HEK293 (cell line): ENCODE results near the gene CTCF.

Experiments used
- CTCF ChIA-PET: fragments of 350-600 bp; formaldehyde crosslinking; extraction: SDS; loops from one replicate; lab custom pipeline; 2021; ENCODE audit warnings: antibody characterized with exemption; lab: Yijun Ruan, JAX
- POLR2A ChIA-PET: fragments of 300-600 bp; formaldehyde crosslinking; extraction: SDS; loops from one replicate; lab custom pipeline; 2020; ENCODE audit warnings: antibody characterized with exemption, inconsistent platforms; lab: Yijun Ruan, JAX
- H3K27ac ChIP-seq: fragments of 200-500 bp; sonication (Bioruptor generic); 2 replicates; pipeline ENCODE4 v1.5.1; 2014; ENCODE audit warnings: low read depth, low read length, control low read depth, inconsistent platforms; ENCODE audit errors: extremely low read depth
- H3K36me3 ChIP-seq, 2 experiments: fragments of 200-500 bp in 1 of 2; sonication (Bioruptor generic) in 1 of 2; 1 replicate in 1 of 2; 2 replicates in 1 of 2; pipeline ENCODE4 v1.5.1; 2014 to 2017; ENCODE audit warnings: inconsistent platforms in 2 of 2, low read length in 2 of 2; ENCODE audit not compliant: control insufficient read depth in 2 of 2, insufficient read depth in 1 of 2
- H3K4me1 ChIP-seq: fragments of 200-500 bp; sonication (Bioruptor generic); 2 replicates; pipeline ENCODE4 v1.5.1; 2014; ENCODE audit warnings: mild to moderate bottlenecking, low read length, inconsistent platforms; ENCODE audit not compliant: control insufficient read depth, insufficient read depth
- H3K4me3 ChIP-seq: 2 replicates; pipeline ENCODE4 v1.5.1; 2011; ENCODE audit warnings: low read depth, mild to moderate bottlenecking, control low read depth, low read length, moderate library complexity
- H3K9me3 ChIP-seq: fragments of 200-500 bp; sonication (Bioruptor generic); 2 replicates; pipeline ENCODE4 v1.5.1; 2014; ENCODE audit warnings: low read depth, low read length, inconsistent platforms; ENCODE audit not compliant: control insufficient read depth, insufficient read depth
- EGR2 ChIP-seq: fragments of 450-650 bp; formaldehyde crosslinking; IDR thresholded peaks from 2 replicates; pipeline ENCODE4 v1.5.1; 2016; ENCODE audit warnings: low read depth, missing biosample characterization, missing genetic modification characterization
- GFI1B ChIP-seq: fragments of 450-650 bp; formaldehyde crosslinking; IDR thresholded peaks from 2 replicates; pipeline ENCODE4 v1.5.1; 2016; ENCODE audit warnings: missing biosample characterization, missing genetic modification characterization
- MZF1 ChIP-seq: fragments of 450-650 bp; formaldehyde crosslinking; IDR thresholded peaks from 2 replicates; pipeline ENCODE4 v1.5.1; 2017; ENCODE audit warnings: missing biosample characterization, missing genetic modification characterization, borderline replicate concordance
- PRDM1 ChIP-seq: fragments of 450-650 bp; formaldehyde crosslinking; IDR thresholded peaks from 2 replicates; pipeline ENCODE4; 2016; ENCODE audit warnings: missing biosample characterization, missing genetic modification characterization
- SALL2 ChIP-seq: fragments of 450-650 bp; formaldehyde crosslinking; IDR thresholded peaks from 2 replicates; pipeline ENCODE4 v1.5.0; 2017; ENCODE audit warnings: missing biosample characterization, mild to moderate bottlenecking, missing genetic modification characterization, borderline replicate concordance
- SP7 ChIP-seq: fragments of 450-650 bp; formaldehyde crosslinking; IDR thresholded peaks from 2 replicates; pipeline ENCODE4 v1.5.1; 2016; ENCODE audit warnings: missing biosample characterization, missing genetic modification characterization
- ZFP41 ChIP-seq: fragments of 450-650 bp; formaldehyde crosslinking; IDR thresholded peaks from 2 replicates; pipeline ENCODE4 v1.5.1; 2016; ENCODE audit warnings: missing biosample characterization, missing genetic modification characterization, borderline replicate concordance
- ZNF174 ChIP-seq: fragments of 450-650 bp; formaldehyde crosslinking; IDR thresholded peaks from 2 replicates; pipeline ENCODE4 v1.5.0; 2017; ENCODE audit warnings: missing biosample characterization, mild to moderate bottlenecking, missing genetic modification characterization
- ZNF19 ChIP-seq: fragments of 450-650 bp; formaldehyde crosslinking; IDR thresholded peaks from 2 replicates; pipeline ENCODE4; 2016; ENCODE audit warnings: missing biosample characterization, missing genetic modification characterization, low read depth
- ZNF223 ChIP-seq: fragments of 450-650 bp; formaldehyde crosslinking; IDR thresholded peaks from 2 replicates; pipeline ENCODE4 v1.5.1; 2016; ENCODE audit warnings: missing biosample characterization, missing genetic modification characterization
- ZNF24 ChIP-seq: fragments of 450-650 bp; formaldehyde crosslinking; IDR thresholded peaks from 2 replicates; pipeline ENCODE4 v1.5.1; 2016; ENCODE audit warnings: missing biosample characterization, missing genetic modification characterization
- ZNF37A ChIP-seq: fragments of 450-650 bp; IDR thresholded peaks from 2 replicates; pipeline ENCODE4 v1.5.1; 2018; ENCODE audit warnings: missing biosample characterization, missing genetic modification characterization
- ZNF561 ChIP-seq: fragments of 450-650 bp; IDR thresholded peaks from 2 replicates; pipeline ENCODE4 v1.5.1; 2018; ENCODE audit warnings: missing biosample characterization, missing genetic modification characterization, borderline replicate concordance
- ZNF596 ChIP-seq: fragments of 450-650 bp; IDR thresholded peaks from 2 replicates; pipeline ENCODE4 v1.5.0; 2018; ENCODE audit warnings: missing biosample characterization, mild to moderate bottlenecking, missing genetic modification characterization, moderate library complexity
- ZNF658 ChIP-seq: fragments of 450-650 bp; formaldehyde crosslinking; IDR thresholded peaks from 2 replicates; pipeline ENCODE4; 2016; ENCODE audit warnings: missing biosample characterization, missing genetic modification characterization
- ZNF660 ChIP-seq: fragments of 450-650 bp; IDR thresholded peaks from 2 replicates; pipeline ENCODE4 v1.5.1; 2018; ENCODE audit warnings: missing biosample characterization, mild to moderate bottlenecking, missing genetic modification characterization
- ZNF768 ChIP-seq: fragments of 450-650 bp; formaldehyde crosslinking; IDR thresholded peaks from 2 replicates; pipeline ENCODE4 v1.5.1; 2018; ENCODE audit warnings: missing biosample characterization, mild to moderate bottlenecking, missing genetic modification characterization
- ZNF792 ChIP-seq: fragments of 450-650 bp; formaldehyde crosslinking; IDR thresholded peaks from 2 replicates; pipeline ENCODE4 v1.5.1; 2016; ENCODE audit warnings: missing biosample characterization, missing genetic modification characterization
- ZNF830 ChIP-seq: fragments of 450-650 bp; IDR thresholded peaks from 2 replicates; pipeline ENCODE4 v1.5.0; 2018; ENCODE audit warnings: missing biosample characterization, missing genetic modification characterization, low read depth, mild to moderate bottlenecking, moderate library complexity
- TF ChIP-seq, protein P1 (sequence below): fragments of 450-650 bp; formaldehyde crosslinking; IDR thresholded peaks from 2 replicates; pipeline ENCODE4 v1.5.1; 2016; ENCODE audit warnings: missing biosample characterization, missing genetic modification characterization, low read depth
- TF ChIP-seq, protein P2 (sequence below): fragments of 450-650 bp; formaldehyde crosslinking; IDR thresholded peaks from 2 replicates; pipeline ENCODE4 v1.5.1; 2017; ENCODE audit warnings: missing biosample characterization, missing genetic modification characterization
- TF ChIP-seq, protein P3 (sequence below): fragments of 450-650 bp; formaldehyde crosslinking; IDR thresholded peaks from 2 replicates; pipeline ENCODE4 v1.5.1; 2016; ENCODE audit warnings: missing biosample characterization, missing genetic modification characterization
- TF ChIP-seq, protein P4 (sequence below): fragments of 450-650 bp; formaldehyde crosslinking; IDR thresholded peaks from 2 replicates; pipeline ENCODE4 v1.5.1; 2016; ENCODE audit warnings: missing biosample characterization, missing genetic modification characterization, borderline replicate concordance

Gene CTCF

DNA sequence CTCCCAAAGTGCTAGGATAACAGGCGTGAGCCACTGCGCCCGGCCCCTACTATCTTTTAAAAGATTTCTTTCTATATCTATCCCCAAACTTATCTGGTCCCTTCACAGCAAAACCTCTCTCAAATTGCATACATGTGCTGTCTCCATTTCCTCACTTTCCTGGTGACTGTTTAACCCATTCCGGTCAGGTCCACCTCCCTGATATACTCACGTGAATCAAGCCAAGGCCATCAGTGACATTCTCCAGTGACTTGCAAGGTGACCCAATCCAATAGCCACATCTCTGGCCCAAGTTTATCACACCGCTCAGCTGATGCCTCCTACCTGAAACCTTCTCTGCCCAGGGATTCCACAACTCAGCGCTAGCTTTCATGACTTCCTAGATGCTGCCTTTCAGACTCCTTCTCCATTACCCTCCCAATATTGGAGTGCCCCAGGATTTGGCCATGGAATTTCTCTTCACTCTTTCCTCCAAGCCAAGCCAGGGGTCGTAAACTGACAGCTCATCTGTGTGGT lies 1.4 kb upstream of the CTCF start:
- POLR2A ChIA-PET = interaction anchor here (1.5 to 2.7 kb wide), 6 partner anchors 10 to 245 kb away, joined by 4 to 31 read pairs (median 10); partner anchors contain the start of genes RANBP10, RIPOR1 and TSNAXIP1
- CTCF ChIA-PET = interaction anchor here (0.6 to 3.0 kb wide), 5 partner anchors 13 to 45 kb away, joined by 3 to 21 read pairs (median 4); no protein-coding TSS in a partner anchor
- TF ChIP-seq ZNF768 (tag by site-specific recombination) = no peak
- no peak for TF ChIP-seq ZNF658 (tag by site-specific recombination)
- TF ChIP-seq, protein P1, sequence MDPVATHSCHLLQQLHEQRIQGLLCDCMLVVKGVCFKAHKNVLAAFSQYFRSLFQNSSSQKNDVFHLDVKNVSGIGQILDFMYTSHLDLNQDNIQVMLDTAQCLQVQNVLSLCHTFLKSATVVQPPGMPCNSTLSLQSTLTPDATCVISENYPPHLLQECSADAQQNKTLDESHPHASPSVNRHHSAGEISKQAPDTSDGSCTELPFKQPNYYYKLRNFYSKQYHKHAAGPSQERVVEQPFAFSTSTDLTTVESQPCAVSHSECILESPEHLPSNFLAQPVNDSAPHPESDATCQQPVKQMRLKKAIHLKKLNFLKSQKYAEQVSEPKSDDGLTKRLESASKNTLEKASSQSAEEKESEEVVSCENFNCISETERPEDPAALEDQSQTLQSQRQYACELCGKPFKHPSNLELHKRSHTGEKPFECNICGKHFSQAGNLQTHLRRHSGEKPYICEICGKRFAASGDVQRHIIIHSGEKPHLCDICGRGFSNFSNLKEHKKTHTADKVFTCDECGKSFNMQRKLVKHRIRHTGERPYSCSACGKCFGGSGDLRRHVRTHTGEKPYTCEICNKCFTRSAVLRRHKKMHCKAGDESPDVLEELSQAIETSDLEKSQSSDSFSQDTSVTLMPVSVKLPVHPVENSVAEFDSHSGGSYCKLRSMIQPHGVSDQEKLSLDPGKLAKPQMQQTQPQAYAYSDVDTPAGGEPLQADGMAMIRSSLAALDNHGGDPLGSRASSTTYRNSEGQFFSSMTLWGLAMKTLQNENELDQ = no peak
- no peak for TF ChIP-seq ZNF174 (tag by site-specific recombination)
- no peak for TF ChIP-seq ZFP41
- no peak for TF ChIP-seq ZNF37A (tag by site-specific recombination)
- no peak for TF ChIP-seq ZNF223 (tag by site-specific recombination)
- TF ChIP-seq ZNF596 = no peak
- no peak for TF ChIP-seq PRDM1 (tag by site-specific recombination)
- no peak for TF ChIP-seq GFI1B (tag by site-specific recombination)
- no peak for TF ChIP-seq SP7 (tag by site-specific recombination)
- no peak overlapping the region; the same call in 1 of the 2 replicates for H3K27ac ChIP-seq
- no peak overlapping the region for H3K4me3 ChIP-seq
- no peaks in the 10 kb centered on the region for H3K36me3 ChIP-seq
- H3K4me1 ChIP-seq = peaks cover 9% of the 10 kb centered on the region; the same call in 1 of the 2 replicates
- H3K9me3 ChIP-seq = no peaks in the 10 kb centered on the region

DNA sequence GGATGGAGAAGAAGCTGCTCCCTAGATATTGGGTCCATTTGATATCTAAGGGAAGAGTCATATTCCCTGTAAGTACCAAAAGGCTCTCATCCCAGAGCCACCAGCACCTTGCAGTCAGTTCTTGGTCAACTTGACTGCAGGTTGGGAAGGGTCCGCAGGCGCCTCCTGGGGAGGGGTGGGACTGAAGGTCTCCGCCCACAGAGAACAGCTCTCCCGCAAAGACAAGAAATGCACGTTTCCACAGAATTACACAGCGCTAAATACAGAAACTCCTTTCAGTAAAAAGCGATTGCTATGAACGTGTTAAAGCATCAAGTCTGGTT lies 864 bp upstream of the CTCF start:
- peaks cover 9% of the 10 kb centered on the region; the same call in 1 of the 2 replicates for H3K4me1 ChIP-seq
- peak overlapping the region; percentile 51 for H3K4me3 ChIP-seq
- no peaks in the 10 kb centered on the region for H3K36me3 ChIP-seq
- ChIA-PET POLR2A (interaction anchor here (0.5 to 2.7 kb wide), 17 partner anchors 8 to 374 kb away, joined by 3 to 31 read pairs (median 6); partner anchors contain the start of genes ACD, ATP6V0D1, CARMIL2 and PARD6A), CTCF (interaction anchor here (1.0 to 3.0 kb wide), 7 partner anchors 10 to 106 kb away, joined by 3 to 21 read pairs (median 8); partner anchors contain the start of gene CARMIL2)
- peak overlapping the region; percentile 100 for H3K27ac ChIP-seq
- TF ChIP-seq MZF1 (tag by site-specific recombination) (no peak), SALL2 (tag by site-specific recombination) (no peak), ZNF660 (tag by site-specific recombination) (no peak), ZNF24 (tag by site-specific recombination) (no peak), ZNF792 (tag by site-specific recombination) (no peak)
- no peaks in the 10 kb centered on the region for H3K9me3 ChIP-seq

DNA sequence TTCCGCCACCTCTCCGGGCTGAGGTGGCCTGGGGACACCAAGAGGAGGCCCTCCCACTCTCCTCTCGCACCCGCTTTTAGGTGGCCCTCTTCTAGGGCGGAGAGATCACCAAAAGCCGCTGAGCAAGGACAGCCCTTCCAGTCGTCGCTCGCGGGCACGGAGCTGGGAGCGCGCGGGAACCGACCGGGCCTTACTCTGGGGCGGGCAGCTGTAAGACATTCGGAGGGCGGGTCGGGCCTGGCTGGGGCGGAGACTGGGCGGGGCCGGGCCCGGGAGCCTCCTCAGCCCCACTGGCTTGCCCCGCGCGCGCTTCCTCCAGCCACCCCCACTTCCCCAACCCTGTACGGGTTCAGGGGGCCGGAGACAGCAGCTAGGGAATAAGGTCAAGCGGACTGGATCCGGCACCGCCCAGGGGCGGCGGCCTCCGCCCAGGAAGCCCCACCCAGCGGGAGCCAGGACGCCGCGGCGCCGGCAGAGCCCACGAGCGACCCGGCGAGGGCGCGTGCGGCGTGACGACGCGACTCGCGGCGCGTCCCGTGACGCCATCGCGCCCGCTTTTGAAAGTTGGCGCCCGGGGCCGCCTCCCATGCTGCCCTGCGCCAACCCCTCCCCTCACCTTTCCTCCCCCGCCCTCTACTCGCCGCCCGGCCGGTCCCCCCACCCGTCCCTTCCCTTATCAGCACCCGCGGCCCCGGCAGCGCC lies 351 bp upstream of the CTCF start:
- Histone ChIP-seq H3K27ac (peak overlapping the region; percentile 100), H3K4me1 (peaks cover 9% of the 10 kb centered on the region; the same call in 1 of the 2 replicates), H3K9me3 (no peaks in the 10 kb centered on the region), H3K4me3 (peak overlapping the region; percentile 98), H3K36me3 (no peaks in the 10 kb centered on the region)
- CTCF ChIA-PET = interaction anchor here (0.6 to 3.0 kb wide), 12 partner anchors 10 to 1996 kb away, joined by 3 to 21 read pairs (median 5); partner anchors contain the start of gene CARMIL2
- POLR2A ChIA-PET = interaction anchor here (0.5 to 2.7 kb wide), 24 partner anchors 9 to 373 kb away, joined by 3 to 31 read pairs (median 6); partner anchors contain the start of genes ACD, ATP6V0D1, CARMIL2 and GFOD2
- TF ChIP-seq ZNF561 (tag by site-specific recombination) (peak; percentile 87), ZNF19 (no peak), EGR2 (tag by site-specific recombination) (no peak), ZNF830 (tag by site-specific recombination) (no peak)
- TF ChIP-seq, protein P2, sequence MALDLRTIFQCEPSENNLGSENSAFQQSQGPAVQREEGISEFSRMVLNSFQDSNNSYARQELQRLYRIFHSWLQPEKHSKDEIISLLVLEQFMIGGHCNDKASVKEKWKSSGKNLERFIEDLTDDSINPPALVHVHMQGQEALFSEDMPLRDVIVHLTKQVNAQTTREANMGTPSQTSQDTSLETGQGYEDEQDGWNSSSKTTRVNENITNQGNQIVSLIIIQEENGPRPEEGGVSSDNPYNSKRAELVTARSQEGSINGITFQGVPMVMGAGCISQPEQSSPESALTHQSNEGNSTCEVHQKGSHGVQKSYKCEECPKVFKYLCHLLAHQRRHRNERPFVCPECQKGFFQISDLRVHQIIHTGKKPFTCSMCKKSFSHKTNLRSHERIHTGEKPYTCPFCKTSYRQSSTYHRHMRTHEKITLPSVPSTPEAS (tag by site-specific recombination) = no peak
- TF ChIP-seq, protein P3, sequence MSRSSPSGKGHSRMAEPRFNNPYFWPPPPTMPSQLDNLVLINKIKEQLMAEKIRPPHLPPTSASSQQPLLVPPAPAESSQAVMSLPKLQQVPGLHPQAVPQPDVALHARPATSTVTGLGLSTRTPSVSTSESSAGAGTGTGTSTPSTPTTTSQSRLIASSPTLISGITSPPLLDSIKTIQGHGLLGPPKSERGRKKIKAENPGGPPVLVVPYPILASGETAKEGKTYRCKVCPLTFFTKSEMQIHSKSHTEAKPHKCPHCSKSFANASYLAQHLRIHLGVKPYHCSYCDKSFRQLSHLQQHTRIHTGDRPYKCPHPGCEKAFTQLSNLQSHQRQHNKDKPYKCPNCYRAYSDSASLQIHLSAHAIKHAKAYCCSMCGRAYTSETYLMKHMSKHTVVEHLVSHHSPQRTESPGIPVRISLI (tag by site-specific recombination) = no peak
- TF ChIP-seq, protein P4, sequence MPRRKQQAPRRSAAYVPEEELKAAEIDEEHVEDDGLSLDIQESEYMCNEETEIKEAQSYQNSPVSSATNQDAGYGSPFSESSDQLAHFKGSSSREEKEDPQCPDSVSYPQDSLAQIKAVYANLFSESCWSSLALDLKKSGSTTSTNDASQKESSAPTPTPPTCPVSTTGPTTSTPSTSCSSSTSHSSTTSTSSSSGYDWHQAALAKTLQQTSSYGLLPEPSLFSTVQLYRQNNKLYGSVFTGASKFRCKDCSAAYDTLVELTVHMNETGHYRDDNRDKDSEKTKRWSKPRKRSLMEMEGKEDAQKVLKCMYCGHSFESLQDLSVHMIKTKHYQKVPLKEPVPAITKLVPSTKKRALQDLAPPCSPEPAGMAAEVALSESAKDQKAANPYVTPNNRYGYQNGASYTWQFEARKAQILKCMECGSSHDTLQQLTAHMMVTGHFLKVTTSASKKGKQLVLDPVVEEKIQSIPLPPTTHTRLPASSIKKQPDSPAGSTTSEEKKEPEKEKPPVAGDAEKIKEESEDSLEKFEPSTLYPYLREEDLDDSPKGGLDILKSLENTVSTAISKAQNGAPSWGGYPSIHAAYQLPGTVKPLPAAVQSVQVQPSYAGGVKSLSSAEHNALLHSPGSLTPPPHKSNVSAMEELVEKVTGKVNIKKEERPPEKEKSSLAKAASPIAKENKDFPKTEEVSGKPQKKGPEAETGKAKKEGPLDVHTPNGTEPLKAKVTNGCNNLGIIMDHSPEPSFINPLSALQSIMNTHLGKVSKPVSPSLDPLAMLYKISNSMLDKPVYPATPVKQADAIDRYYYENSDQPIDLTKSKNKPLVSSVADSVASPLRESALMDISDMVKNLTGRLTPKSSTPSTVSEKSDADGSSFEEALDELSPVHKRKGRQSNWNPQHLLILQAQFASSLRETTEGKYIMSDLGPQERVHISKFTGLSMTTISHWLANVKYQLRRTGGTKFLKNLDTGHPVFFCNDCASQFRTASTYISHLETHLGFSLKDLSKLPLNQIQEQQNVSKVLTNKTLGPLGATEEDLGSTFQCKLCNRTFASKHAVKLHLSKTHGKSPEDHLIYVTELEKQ (tag by site-specific recombination) = no peak
